ENCODE measurements around the gene EP400.

EP400 gene

GRCh38 chr12:131911851-131912477 lies 37.8 kb upstream of the EP400 start:
- DNase-seq: no peak

GRCh38 chr12:131912518-131913274 lies 37.0 kb upstream of the EP400 start:
- DNase-seq: no peak

GRCh38 chr12:131913666-131914065 lies 36.1 kb upstream of the EP400 start:
- DNase-seq: no peak

- no peak for DNase-seq
Observed at GRCh38 chr12:131914179-131914702, 35.5 kb upstream of the EP400 start.

- DNase-seq: no peak
Observed at GRCh38 chr12:131915000-131915689, 34.6 kb upstream of the EP400 start.

GRCh38 chr12:131915823-131916222 lies 33.9 kb upstream of the EP400 start:
- no peak for DNase-seq

GRCh38 chr12:131916306-131917138 lies 33.2 kb upstream of the EP400 start:
- DNase-seq: no peak

- peak in 1 of 2 experiments; percentile 18 for DNase-seq
Observed at GRCh38 chr12:131917139-131917710, 32.5 kb upstream of the EP400 start.

GRCh38 chr12:131917711-131918306 lies 31.9 kb upstream of the EP400 start:
- DNase-seq: no peak

- no peak for DNase-seq
Observed at GRCh38 chr12:131918311-131919050, 31.3 kb upstream of the EP400 start.

GRCh38 chr12:131919051-131919347 lies 30.7 kb upstream of the EP400 start:
- no peak for DNase-seq

- DNase-seq: no peak
Observed at GRCh38 chr12:131919366-131920156, 30.2 kb upstream of the EP400 start.

- DNase-seq: no peak
Observed at GRCh38 chr12:131920157-131920508, 29.6 kb upstream of the EP400 start.

- DNase-seq: no peak
Observed at GRCh38 chr12:131920902-131921840, 28.6 kb upstream of the EP400 start.

GRCh38 chr12:131921866-131922769 lies 27.6 kb upstream of the EP400 start:
- DNase-seq: no peak

GRCh38 chr12:131922772-131923171 lies 27.0 kb upstream of the EP400 start:
- DNase-seq: no peak

GRCh38 chr12:131923260-131923659 lies 26.5 kb upstream of the EP400 start:
- no peak for DNase-seq

Data from activated CD4-positive, alpha-beta T cell treated with anti-CD3 and anti-CD28 coated beads, Interleukin-2, amount 50 U/mL, for 48 hours (primary cell).